Stimulated activated naive CD8-positive, alpha-beta T cell treated with anti-CD3 and anti-CD28 coated beads, Interleukin-15, amount 100 ng/mL, for 72 hours (primary cell): ENCODE results near the gene ZMYM3.
"Not testable (repeated sequence)": the region's sequence is repeated elsewhere in the genome, so short reads cannot be mapped to it uniquely, and the experiment has no call there.

ENCODE experiments used
- ATAC-seq: fragments of 150-1000 bp; cut with Tn5 transposase; 2 replicates; pipeline ENCODE4 v1.10.0; 2021; ENCODE audit warnings: mild to moderate bottlenecking, moderate library complexity
- DNase-seq, 2 donors: peaks; one replicate each; pipeline ENCODE4 v3.0.0; 2021 to 2022
- H3K27ac Mint-ChIP-seq, 2 donors: one replicate each; pipeline ENCODE4 v1.8.0; 2022; ENCODE audit warnings: mild to moderate bottlenecking in 2 of 2, mixed read lengths in 2 of 2, moderate library complexity in 2 of 2
- H3K27me3 Mint-ChIP-seq: one replicate; pipeline ENCODE4 v1.8.0; 2022; ENCODE audit warnings: mixed read lengths
- H3K4me1 Mint-ChIP-seq: one replicate; pipeline ENCODE4 v1.8.0; 2022; ENCODE audit warnings: mild to moderate bottlenecking, mixed read lengths
- H3K4me3 Mint-ChIP-seq, 2 donors: one replicate each; pipeline ENCODE4 v1.8.0; 2022; ENCODE audit warnings: mild to moderate bottlenecking in 2 of 2, mixed read lengths in 2 of 2, moderate library complexity in 1 of 2
- H3K9me3 Mint-ChIP-seq, 2 donors: one replicate each; pipeline ENCODE4 v1.8.0; 2022; ENCODE audit warnings: mixed read lengths in 2 of 2

ZMYM3 gene

DNA sequence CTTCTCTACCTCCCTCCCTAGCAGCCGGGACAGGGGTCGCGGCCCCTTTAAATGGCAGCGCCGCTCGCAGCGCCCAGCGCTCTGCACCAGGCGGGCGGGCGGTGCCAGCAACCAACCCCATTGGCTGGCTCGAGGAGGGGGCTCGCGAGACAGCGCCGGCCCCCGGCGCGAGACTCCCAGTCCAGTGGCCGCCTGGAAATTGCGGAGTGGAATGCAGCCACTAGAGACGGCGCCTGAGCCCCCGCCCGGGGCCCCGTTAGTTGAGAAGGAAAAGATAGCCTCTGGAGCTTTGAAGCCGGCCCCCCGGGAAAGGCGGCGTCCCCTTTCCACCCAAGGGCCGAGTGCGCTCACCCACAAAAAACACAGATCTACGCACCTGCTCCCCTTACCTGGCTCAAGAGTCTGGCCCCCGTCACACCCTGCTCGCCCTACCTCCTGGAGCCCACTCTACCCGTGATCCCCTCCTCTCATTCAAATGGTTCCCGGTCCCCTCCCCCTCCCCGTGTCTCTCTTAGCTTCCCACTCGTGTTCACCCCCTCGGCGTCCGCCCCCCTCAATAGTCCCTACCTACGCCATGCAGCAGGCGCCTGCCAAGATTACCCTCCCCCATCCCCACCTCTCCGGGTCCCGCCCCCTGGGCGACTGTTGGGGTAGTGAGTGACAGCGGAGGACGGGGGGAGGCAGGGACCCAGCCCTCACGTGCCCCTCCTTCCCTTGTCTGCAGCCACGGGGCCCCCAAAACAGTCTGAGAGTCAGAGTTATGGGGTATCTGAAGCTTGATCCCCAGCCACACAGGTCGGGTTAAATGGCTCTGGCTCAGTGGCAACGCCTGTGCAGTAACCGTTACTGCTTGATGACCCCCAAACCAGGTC is at the start of gene ZMYM3:
Gene ZMYM3, minus strand, starts transcription at position 49 of the 872 bp plus-strand sequence. CDS start 885 bp downstream, outside the sequence.
- Mint-ChIP-seq H3K27ac (peak within 1 kb of the TSS; percentile 91 to 98), H3K4me1 (peaks cover 53% of the 10 kb centered on the region), H3K27me3 (no peaks in the 10 kb centered on the region), H3K4me3 (peak within 1 kb of the TSS; percentile 85 to 88), H3K9me3 (no peaks in the 10 kb centered on the region)
- ATAC-seq (peak; percentile 91), DNase-seq (peak; percentile 79 to 85)

DNA sequence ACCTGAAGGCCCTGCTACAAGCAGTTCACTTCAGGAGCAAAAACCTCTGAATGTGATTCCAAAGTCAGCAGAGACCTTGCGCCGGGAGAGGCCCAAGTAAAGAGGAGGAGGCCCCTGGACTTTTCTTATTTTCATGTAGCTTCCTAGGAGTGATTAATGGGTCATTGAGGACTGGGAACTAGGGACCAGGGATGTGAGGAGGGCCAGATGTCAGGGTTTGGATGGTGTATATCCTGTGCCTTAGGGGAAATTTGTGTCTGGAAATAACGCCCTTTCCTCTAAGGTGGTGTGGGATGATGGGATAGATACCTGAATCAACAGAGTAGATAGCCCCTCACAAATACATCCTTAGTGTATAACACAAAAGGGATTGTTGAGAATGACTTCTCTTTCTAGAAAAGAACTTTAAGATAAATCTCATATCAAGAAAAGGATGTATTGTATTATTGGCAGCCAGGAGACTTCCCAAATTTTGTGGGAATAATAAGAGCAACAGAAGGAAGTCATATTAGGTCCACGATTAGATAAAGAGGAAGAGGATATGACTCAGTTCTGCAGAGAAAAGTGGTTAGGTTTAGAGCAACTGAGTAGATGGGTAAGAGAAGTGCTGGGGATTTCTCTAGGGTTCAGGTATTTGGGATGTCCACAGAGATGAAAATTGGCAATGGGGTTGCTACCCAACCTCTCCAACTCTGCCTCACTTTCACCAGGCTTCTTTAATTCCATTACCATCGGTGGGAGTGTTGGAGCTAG is 48.7 kb upstream of the ZMYM3 start:
- ATAC-seq: peak; percentile 75
- no peak for DNase-seq
- no peaks in the 10 kb centered on the region for H3K27me3 Mint-ChIP-seq
- peaks cover 29% of the 10 kb centered on the region for H3K4me1 Mint-ChIP-seq
- no peak overlapping the region for H3K27ac Mint-ChIP-seq
- no peak overlapping the region for H3K4me3 Mint-ChIP-seq
- no peaks in the 10 kb centered on the region for H3K9me3 Mint-ChIP-seq

DNA sequence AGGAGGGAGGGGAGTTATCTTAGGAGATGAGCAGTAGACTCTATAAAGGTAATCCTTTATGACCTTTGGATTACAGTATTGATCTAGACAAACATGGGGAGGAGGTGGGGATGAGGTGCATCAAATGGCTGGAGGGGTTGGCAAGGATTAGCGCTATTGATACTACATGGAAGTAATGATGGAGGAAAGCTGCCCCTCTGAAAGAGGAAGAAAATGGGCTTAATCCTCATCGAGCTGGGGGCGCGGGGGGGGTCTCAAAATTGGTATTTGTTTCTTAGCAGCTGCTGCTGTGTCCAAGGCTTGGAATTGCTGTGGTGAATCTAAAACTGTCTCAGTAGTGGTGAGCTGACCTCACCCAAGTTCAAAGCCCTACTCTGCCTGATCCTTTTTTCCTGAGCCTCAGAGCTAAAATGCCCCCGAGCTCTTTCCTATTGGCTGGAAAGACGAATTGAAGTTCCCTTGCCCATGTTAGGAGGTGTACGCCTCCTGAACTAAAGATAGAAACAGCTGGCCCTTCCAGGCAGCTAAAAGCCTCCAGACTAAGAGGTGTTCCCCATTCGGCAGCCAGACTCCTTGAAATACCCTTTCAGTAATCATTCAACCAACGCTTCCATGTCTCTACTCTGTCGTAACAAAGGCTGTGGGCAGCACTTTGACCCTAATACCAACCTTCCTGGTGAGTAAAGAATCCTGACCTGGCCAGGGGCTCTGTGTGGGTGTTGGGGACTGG is 47.4 kb upstream of the ZMYM3 start, which contains the start of gene ITGB1BP2:
Gene ITGB1BP2, plus strand, starts transcription at position 556 of the 730 bp plus-strand sequence. Its CDS starts 57 bp downstream, at position 613.
- peaks cover 29% of the 10 kb centered on the region for H3K4me1 Mint-ChIP-seq
- H3K4me3 Mint-ChIP-seq: no peak within 1 kb of the TSS
- H3K9me3 Mint-ChIP-seq: no peaks in the 10 kb centered on the region
- peak; percentile 22 for ATAC-seq
- H3K27ac Mint-ChIP-seq: peak within 1 kb of the TSS; percentile 44 to 93
- H3K27me3 Mint-ChIP-seq: no peaks in the 10 kb centered on the region
- DNase-seq: no peak

DNA sequence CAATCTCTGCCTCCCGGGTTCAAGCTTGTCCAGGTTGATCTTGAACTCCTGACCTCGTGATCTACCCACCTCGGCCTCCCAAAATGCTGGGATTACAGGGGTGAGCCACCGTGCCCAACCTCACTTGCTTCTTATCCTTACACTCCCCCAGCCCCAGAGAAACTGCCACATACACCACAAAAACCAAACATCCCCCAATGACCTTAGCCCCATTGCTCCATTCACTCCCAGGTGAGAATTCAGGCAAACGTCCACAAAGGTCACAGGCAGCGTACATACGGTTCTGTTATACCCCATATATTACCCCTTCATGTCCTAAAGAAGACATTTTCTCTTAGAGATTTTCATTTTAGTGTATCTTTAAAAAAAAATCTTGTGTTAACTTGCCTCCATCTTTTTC is 46.6 kb upstream of the ZMYM3 start:
- not testable (repeated sequence) for ATAC-seq, H3K27ac Mint-ChIP-seq
- H3K4me1 Mint-ChIP-seq: peaks cover 29% of the 10 kb centered on the region

DNA sequence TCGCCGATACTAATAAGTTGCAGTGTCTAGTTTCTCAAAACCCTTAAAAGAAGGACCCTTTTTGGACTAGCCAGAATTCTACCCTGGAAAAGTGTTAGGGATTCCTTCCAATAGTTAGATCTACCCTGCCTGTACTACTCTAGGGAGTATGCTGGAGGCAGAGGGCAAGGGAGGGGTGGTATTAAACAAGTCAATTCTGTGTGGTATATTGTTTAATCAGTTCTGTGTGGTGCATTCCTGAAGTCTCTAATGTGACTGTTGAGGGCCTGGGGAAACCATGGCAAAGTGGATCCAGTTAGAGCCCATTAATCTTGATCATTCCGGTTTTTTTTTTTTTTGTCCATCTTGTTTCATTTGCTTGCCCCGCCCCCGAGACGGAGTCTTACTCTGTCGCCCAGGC is 46.1 kb upstream of the ZMYM3 start:
- not testable (repeated sequence) for ATAC-seq, H3K27ac Mint-ChIP-seq, H3K4me3 Mint-ChIP-seq, H3K27me3 Mint-ChIP-seq, DNase-seq, H3K9me3 Mint-ChIP-seq
- peaks cover 29% of the 10 kb centered on the region for H3K4me1 Mint-ChIP-seq

More for the DNA sequence above, 46.6 kb upstream of the ZMYM3 start:
- not testable (repeated sequence) for DNase-seq, H3K9me3 Mint-ChIP-seq, H3K27me3 Mint-ChIP-seq, H3K4me3 Mint-ChIP-seq

DNA sequence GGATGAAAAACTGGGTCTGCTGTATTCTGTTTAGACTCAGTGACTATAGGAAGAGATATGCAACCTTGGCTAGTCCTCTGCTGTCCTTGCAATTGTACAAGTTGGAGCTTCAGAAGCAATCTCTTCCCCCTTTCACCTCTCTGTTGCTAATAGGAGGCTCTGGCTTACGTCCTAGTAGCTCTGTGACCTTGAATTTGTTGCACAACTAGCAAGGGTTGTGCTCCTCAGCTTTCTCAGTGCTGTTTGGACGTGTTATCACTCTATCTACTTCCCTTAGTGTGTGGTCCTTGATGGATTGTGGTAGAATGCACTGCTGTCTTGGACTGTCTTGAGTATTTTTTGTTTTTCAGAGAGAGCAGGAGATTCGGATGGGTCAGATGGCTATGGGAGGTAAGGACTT is 44.2 kb upstream of the ZMYM3 start:
- no peaks in the 10 kb centered on the region for H3K27me3 Mint-ChIP-seq
- no peak overlapping the region for H3K4me3 Mint-ChIP-seq
- no peak overlapping the region for H3K27ac Mint-ChIP-seq
- DNase-seq (no peak), ATAC-seq (no peak)
- H3K9me3 Mint-ChIP-seq: no peaks in the 10 kb centered on the region
- H3K4me1 Mint-ChIP-seq: peaks cover 29% of the 10 kb centered on the region

DNA sequence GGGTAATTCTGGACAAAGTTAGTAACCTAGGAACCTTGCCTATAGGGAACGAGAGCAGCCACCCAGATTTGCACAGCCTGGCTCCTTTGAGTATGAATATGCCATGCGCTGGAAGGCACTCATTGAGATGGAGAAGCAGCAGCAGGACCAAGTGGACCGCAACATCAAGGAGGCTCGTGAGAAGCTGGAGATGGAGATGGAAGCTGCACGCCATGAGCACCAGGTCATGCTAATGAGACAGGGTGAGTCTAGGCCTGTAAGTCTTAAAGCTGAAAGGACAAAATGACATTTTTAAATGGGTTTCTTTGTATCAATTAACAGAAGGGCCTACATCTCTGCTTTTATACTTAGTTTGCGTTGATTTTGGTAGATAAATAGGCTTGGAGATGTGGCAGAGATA is 42.9 kb upstream of the ZMYM3 start:
- Mint-ChIP-seq H3K4me3 (no peak overlapping the region), H3K27me3 (no peaks in the 10 kb centered on the region), H3K4me1 (peaks cover 16% of the 10 kb centered on the region), H3K27ac (no peak overlapping the region), H3K9me3 (no peaks in the 10 kb centered on the region)
- ATAC-seq (no peak), DNase-seq (no peak)

DNA sequence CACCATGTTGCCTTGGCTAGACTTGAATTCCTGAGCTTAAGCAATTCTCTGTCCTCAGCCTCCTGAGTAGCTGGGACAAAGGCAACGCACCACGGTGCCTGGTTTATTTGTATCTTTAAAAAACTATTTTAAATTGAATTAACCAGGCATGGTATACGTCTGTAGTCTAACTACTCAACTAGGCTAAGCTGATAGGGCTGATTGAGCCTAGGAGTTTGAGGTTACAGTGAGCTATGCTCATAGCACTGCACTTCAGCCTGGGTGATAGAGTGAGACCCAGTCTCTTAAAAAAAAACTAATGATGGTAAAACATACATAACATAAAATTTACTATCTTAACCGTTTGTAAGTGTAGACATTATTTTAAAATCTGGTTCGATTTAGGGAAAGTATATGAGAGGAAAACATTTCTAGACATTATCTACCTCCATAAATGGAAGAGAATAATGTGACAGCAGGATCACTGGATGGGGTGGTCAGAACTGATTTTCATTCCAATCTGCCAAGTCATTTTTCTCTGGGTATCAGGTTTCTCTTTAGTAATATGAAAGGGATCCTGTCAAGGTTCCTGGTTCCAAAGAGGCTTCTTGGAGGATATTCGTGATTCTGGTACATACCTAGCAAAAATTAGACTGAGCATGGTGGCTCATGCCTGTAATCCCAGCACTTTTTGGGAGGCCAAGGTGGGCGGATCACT is 38.9 kb upstream of the ZMYM3 start:
- no peaks in the 10 kb centered on the region for H3K9me3 Mint-ChIP-seq
- H3K4me1 Mint-ChIP-seq: peaks cover 5% of the 10 kb centered on the region
- peak overlapping the region in 1 of 2 donors; percentile 48 for H3K27ac Mint-ChIP-seq
- no peaks in the 10 kb centered on the region for H3K27me3 Mint-ChIP-seq
- ATAC-seq: no peak
- no peak overlapping the region for H3K4me3 Mint-ChIP-seq
- DNase-seq: no peak

DNA sequence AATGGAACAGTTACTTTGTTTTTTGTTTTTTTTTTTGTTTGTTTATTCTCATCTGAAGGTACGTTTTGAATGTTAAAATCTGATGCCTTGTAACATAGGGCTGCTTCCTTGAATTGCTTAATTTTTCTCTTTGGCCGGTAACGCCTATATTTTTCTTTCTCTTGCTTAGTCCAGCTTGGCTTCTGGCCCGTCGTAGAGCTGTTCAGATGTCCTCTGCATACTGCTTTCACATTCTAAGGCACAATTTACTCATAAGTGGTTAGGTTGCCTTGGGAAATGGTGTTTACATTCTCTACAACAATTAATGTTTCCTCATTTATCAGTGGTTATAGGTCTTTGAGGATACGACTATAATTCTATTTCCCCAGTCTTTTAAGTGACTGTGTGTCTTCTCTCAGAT is 37.4 kb upstream of the ZMYM3 start:
- Mint-ChIP-seq H3K4me3 (no peak overlapping the region), H3K27ac (peak overlapping the region; percentile 27 to 46), H3K9me3 (no peaks in the 10 kb centered on the region), H3K27me3 (no peaks in the 10 kb centered on the region), H3K4me1 (peaks cover 5% of the 10 kb centered on the region)
- ATAC-seq (no peak), DNase-seq (no peak)

DNA sequence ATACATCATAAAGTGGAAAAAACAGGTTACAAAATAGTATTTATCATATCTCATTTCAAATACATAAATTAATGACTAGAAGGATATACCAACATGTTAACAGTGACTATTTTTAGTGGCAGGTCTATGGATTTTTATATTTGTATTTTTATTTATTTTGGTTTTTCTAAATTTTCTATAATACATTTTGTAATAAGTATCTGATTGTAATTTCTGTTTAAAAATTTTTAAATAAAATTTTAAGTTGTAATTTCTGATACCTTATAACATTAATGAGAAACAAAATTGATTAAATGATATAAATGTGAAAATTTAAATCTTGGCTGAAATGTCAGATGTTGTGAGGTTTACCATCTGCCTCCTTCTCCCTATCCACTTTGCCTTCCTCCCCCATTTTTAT is 32.0 kb upstream of the ZMYM3 start:
- Mint-ChIP-seq H3K9me3 (no peaks in the 10 kb centered on the region), H3K27me3 (no peaks in the 10 kb centered on the region), H3K27ac (no peak overlapping the region), H3K4me1 (peaks cover 5% of the 10 kb centered on the region), H3K4me3 (peak overlapping the region; percentile 94 to 99)
- ATAC-seq (no peak), DNase-seq (no peak)

DNA sequence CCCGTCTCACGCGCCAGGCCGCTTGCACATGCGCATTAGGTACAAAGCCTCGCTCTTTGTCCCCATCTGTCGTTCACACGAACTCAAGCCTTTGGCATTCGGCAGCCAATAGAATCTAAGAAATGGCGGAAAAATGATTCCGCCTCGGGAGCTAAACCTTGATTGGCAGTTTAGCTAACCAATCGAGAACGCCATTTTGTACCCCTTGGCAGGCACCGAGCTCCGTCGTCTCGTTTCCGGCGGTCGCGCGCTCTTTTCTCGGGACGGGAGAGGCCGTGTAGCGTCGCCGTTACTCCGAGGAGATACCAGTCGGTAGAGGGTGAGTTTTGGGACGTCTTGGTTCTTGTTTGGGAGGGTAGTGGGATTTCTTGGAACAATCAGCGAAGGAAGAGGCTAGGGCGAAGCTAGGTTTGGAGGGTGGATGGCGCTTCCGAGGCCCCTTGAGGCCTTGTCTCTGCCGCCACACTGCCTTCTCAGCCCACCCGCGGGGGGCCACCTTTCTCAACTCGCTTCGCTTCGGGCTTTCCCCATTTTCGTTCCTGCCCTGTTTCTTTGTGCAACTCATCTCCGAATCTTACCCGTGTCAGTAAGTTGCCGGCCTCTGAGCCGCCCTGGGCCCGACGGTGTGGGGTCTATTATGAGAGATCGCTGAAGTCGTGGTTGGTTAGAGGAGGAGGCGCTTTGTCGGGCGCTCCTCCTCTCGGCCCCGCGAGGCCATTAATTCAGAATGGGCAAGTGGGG is 29.6 kb upstream of the ZMYM3 start, which contains the start of gene NONO:
Gene NONO, plus strand, starts transcription at position 233 of the 741 bp plus-strand sequence. CDS start 7,003 bp downstream, outside the sequence.
- ATAC-seq (peak; percentile 82), DNase-seq (peak; percentile 82 to 90)
- peaks cover 2% of the 10 kb centered on the region for H3K4me1 Mint-ChIP-seq
- H3K4me3 Mint-ChIP-seq: peak within 1 kb of the TSS; percentile 94 to 99
- no peaks in the 10 kb centered on the region for H3K9me3 Mint-ChIP-seq
- no peaks in the 10 kb centered on the region for H3K27me3 Mint-ChIP-seq
- H3K27ac Mint-ChIP-seq: peak within 1 kb of the TSS; percentile 99 to 100

DNA sequence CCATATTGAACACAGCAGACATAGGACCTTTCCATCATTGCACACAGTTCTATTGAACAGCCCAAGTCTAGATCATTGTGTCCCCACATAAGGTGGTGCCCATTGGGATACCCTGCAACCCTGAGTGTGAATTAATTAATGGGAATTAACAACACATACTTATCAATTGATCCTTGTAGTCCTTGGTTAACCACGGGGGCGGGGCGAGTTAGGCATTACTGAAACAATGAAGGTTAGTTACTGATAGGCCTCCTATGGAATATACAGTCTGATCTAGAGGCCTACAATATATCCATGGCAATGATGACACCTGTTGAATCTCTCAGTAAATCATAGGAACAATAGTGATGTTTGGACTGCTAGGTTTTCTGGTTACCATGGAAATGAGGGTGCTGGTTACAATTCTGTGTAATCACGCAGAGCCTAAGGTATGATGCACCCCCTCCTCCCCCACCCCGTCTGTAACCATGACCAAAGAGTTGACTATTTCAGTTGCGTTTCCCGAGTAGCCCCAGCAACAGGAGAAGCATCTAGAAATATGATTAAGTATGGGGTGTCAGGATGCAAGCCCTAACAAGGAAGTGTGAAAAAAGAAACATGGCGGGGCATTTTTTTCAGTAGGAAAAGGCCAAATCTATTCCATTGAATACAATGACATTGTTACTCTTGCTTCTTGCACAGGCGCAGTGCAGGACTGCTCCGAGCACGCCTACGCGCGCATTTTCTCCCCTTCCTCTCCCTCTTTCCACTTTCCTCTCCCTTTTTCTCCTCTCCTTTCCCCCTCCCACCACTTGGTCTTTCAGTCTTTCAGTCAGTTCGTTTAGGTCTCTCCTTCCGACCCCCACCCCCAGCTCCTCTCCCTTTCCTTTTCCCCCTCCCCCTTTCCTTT is 28.8 kb upstream of the ZMYM3 start:
- peak; percentile 4 to 57 for DNase-seq

DNA sequence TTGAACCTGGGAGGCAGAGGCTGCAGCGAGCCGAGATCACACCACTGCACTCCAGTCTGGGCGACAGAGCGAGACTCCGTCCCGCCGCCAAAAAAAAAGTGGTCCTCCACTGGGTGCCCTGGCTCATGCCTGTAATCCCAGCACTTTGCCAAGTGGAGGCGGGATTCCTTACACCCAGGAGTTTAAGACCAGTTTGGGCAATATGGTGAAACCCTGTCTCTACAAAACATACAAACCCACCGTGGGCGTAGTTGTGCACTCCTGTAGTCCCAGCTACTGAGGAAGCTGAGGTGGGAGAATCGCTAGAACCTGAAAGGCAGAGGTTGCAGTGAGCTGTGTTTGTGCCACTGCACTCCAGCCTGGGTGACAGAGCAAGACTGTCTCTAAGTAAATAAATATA is 27.4 kb upstream of the ZMYM3 start:
- not testable (repeated sequence) for H3K27me3 Mint-ChIP-seq, H3K9me3 Mint-ChIP-seq, H3K4me3 Mint-ChIP-seq, DNase-seq, H3K27ac Mint-ChIP-seq, ATAC-seq, H3K4me1 Mint-ChIP-seq

More for the DNA sequence above, 28.8 kb upstream of the ZMYM3 start:
- H3K27me3 Mint-ChIP-seq: no peaks in the 10 kb centered on the region
- no peaks in the 10 kb centered on the region for H3K4me1 Mint-ChIP-seq
- no peaks in the 10 kb centered on the region for H3K9me3 Mint-ChIP-seq
- H3K27ac Mint-ChIP-seq: peak overlapping the region; percentile 99 to 100
- peak overlapping the region; percentile 94 to 99 for H3K4me3 Mint-ChIP-seq
- peak; percentile 77 for ATAC-seq
